Neural cell (in vitro differentiated cells): ENCODE data around the gene EPHB4. TPM values are rescaled to one million over a fixed set of nuclear protein-coding genes. Genes with fewer than 3 reads are reported as not detected.

Experiments used
- H2AFZ ChIP-seq: fragments of 200-600, 300-800 bp; sonication (generic), shearing (Covaris generic); 2 replicates; pipeline ENCODE4 v1.6.0; 2014; ENCODE audit warnings: low read depth, mild to moderate bottlenecking, antibody characterized with exemption, low read length, moderate library complexity
- H3F3A ChIP-seq: fragments of 200-600 bp; shearing (Covaris generic); 2 replicates; pipeline ENCODE4 v1.6.1; 2016; ENCODE audit warnings: mild to moderate bottlenecking, moderate library complexity, mixed read lengths, antibody characterized with exemption, low read length; ENCODE audit not compliant: insufficient read depth, poor library complexity, severe bottlenecking
- H3K27ac ChIP-seq: fragments of 200-600, 300-800 bp; sonication (generic), shearing (Covaris generic); 2 replicates; pipeline ENCODE4 v1.5.1; 2014; ENCODE audit warnings: mild to moderate bottlenecking, low read length, moderate library complexity
- H3K27me3 ChIP-seq: fragments of 300-800, 200-600 bp; sonication (generic), shearing (Covaris generic); 2 replicates; pipeline ENCODE4 v1.6.0; 2014; ENCODE audit warnings: mild to moderate bottlenecking, low read depth, low read length, moderate library complexity; ENCODE audit not compliant: insufficient read depth
- H3K36me3 ChIP-seq: fragments of 300-800, 200-600 bp; sonication (generic), shearing (Covaris generic); 2 replicates; pipeline ENCODE4 v1.5.1; 2014; ENCODE audit warnings: mild to moderate bottlenecking, antibody characterized with exemption, low read length, moderate library complexity; ENCODE audit not compliant: insufficient read depth
- H3K4me2 ChIP-seq: fragments of 300-800, 200-600 bp; sonication (generic), shearing (Covaris generic); 2 replicates; pipeline ENCODE4 v1.6.0; 2014; ENCODE audit warnings: mild to moderate bottlenecking, low read length
- H3K4me3 ChIP-seq: fragments of 300-800, 200-600 bp; sonication (generic), shearing (Covaris generic); 2 replicates; pipeline ENCODE4 v1.5.1; 2014; ENCODE audit warnings: mild to moderate bottlenecking, low read length, moderate library complexity
- H3K79me2 ChIP-seq: fragments of 200-600 bp; shearing (Covaris generic); replicated peaks from 2 replicates; pipeline ENCODE4 v1.6.0; 2014; ENCODE audit warnings: mild to moderate bottlenecking, low read length, moderate library complexity; ENCODE audit not compliant: insufficient read depth
- H3K9ac ChIP-seq: fragments of 300-800, 200-600 bp; sonication (generic), shearing (Covaris generic); 2 replicates; pipeline ENCODE4 v1.6.1; 2016; ENCODE audit warnings: mild to moderate bottlenecking, low read length, mixed read lengths
- H3K9me2 ChIP-seq: fragments of 200-600 bp; shearing (Covaris generic); 2 replicates; pipeline ENCODE4 v1.6.1; 2016; ENCODE audit warnings: mild to moderate bottlenecking, low read length, mixed read lengths; ENCODE audit not compliant: insufficient read depth
- H3K9me3 ChIP-seq: fragments of 200-600, 300-800 bp; sonication (generic), shearing (Covaris generic); 2 replicates; pipeline ENCODE4 v1.6.1; 2016; ENCODE audit warnings: mild to moderate bottlenecking, mixed run types, low read length, moderate library complexity, mixed read lengths
- H4K20me1 ChIP-seq: fragments of 200-600 bp; shearing (Covaris generic); 2 replicates; pipeline ENCODE4 v1.6.1; 2016; ENCODE audit warnings: mild to moderate bottlenecking, mixed run types; ENCODE audit not compliant: insufficient read depth
- EP300 ChIP-seq: fragments of 450-650 bp; conservative IDR thresholded peaks from 2 replicates; pipeline ENCODE4 v1.6.1; 2014; ENCODE audit warnings: antibody characterized with exemption, mild to moderate bottlenecking, moderate library complexity; ENCODE audit not compliant: poor library complexity, severe bottlenecking
- EZH2 ChIP-seq: fragments of 200-600, 300-800 bp; shearing (Covaris generic), sonication (generic); IDR thresholded peaks from 2 replicates; pipeline ENCODE4 v1.6.1; 2014; ENCODE audit warnings: antibody characterized with exemption, low read length, borderline replicate concordance, mild to moderate bottlenecking; ENCODE audit not compliant: insufficient read depth, poor library complexity, severe bottlenecking
- MXI1 ChIP-seq: fragments of 450-650 bp; conservative IDR thresholded peaks from 2 replicates; pipeline ENCODE4 v1.6.1; 2014; ENCODE audit warnings: antibody characterized with exemption, mild to moderate bottlenecking; ENCODE audit not compliant: poor library complexity, severe bottlenecking
- POLR2AphosphoS5 ChIP-seq: IDR thresholded peaks from 2 replicates; pipeline ENCODE4 v1.6.1; 2012
- RAD21 ChIP-seq: fragments of 450-650 bp; conservative IDR thresholded peaks from 2 replicates; pipeline ENCODE4 v1.6.1; 2014; ENCODE audit warnings: antibody characterized with exemption, mild to moderate bottlenecking, moderate library complexity
- SMC3 ChIP-seq: fragments of 450-650 bp; conservative IDR thresholded peaks from 2 replicates; pipeline ENCODE4 v1.6.1; 2014; ENCODE audit warnings: antibody characterized with exemption, mild to moderate bottlenecking, moderate library complexity; ENCODE audit not compliant: poor library complexity
- TAF1 ChIP-seq: IDR thresholded peaks from 2 replicates; pipeline ENCODE4 v1.6.1; 2012; ENCODE audit warnings: low read depth
- polyA plus RNA-seq: library from polyadenylated mRNA; depleted of rRNA; stranded (reverse); fragments of >200 nt; gene quantifications from 2 replicates; pipeline ENCODE4 v1.2.3, GENCODE V29; 2014
- TF ChIP-seq, protein P1 (sequence below): IDR thresholded peaks from 2 replicates; pipeline ENCODE4 v1.6.1; 2012; ENCODE audit warnings: borderline replicate concordance
- TF ChIP-seq, protein P2 (sequence below): fragments of 450-650 bp; IDR thresholded peaks from 2 replicates; pipeline ENCODE4 v1.5.1; 2014; ENCODE audit warnings: antibody characterized with exemption, mild to moderate bottlenecking, moderate library complexity; ENCODE audit not compliant: poor library complexity, severe bottlenecking

EPHB4 gene
- polyA plus RNA-seq, 1 donor from 2014 or later = 0.92 TPM

DNA sequence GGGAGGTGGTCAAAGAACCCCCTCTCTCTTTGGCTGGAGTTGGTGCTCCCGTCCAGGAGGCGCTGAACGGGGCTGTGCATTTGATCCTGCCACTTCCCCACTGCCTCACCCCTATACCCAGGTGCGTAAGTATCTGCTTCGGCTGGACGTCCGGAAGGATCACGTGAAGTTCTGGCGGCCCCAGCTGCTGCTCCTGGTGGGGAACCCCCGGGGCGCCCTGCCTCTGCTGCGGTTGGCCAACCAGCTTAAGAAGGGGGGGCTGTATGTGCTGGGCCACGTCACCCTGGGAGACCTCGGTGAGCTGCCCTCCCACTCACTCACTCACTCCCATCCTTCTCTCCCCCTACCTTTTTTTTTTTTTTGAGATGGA lies 34.3 kb upstream of the EPHB4 start (continued):
- no peak for TF ChIP-seq MXI1

DNA sequence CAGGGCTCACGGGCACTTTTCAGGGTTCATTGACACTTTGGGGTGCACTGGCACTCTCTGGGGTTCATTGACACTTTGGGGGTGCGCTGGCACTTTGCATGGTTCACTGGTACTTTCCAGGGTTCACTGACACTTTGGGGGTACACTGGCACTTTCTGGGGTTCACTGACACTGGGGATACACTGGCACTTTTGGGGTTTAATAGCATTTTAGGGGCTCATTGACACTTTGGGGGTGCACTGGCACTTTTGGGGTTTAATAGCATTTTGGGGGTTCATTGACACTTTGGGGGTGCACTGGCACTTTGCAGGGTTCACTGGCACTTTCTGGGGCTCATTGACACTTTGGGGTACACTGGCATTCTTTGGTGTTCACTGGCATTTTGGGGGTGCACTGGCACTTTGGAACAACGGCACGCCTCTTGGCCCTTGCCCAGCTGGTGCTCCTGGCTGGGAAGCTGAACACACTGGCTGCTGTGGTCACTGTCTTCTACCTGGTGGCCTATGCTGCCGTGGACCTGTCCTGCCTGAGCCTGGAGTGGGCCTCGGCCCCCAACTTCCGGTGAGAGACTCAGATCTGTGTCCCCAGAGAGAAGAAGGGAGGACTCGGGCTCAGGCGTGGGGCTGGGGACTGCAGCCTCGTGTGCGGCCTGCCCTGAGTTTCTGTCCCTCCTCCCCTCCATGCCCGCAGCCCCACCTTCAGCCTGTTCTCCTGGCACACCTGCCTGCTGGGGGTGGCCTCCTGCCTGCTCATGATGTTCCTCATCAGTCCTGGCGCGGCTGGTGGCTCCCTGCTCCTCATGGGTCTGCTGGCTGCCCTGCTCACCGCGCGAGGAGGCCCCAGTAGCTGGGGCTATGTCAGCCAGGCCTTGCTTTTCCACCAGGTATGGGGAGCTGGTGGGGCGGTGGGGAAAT lies 33.6 kb upstream of the EPHB4 start:
- H3K79me2 ChIP-seq = no peaks in the 10 kb centered on the region
- no peak overlapping the region for H3K9ac ChIP-seq
- H3F3A ChIP-seq = no peaks in the 10 kb centered on the region
- no peaks in the 10 kb centered on the region for H3K27me3 ChIP-seq
- no peak for TF ChIP-seq EP300
- TF ChIP-seq, protein P1, sequence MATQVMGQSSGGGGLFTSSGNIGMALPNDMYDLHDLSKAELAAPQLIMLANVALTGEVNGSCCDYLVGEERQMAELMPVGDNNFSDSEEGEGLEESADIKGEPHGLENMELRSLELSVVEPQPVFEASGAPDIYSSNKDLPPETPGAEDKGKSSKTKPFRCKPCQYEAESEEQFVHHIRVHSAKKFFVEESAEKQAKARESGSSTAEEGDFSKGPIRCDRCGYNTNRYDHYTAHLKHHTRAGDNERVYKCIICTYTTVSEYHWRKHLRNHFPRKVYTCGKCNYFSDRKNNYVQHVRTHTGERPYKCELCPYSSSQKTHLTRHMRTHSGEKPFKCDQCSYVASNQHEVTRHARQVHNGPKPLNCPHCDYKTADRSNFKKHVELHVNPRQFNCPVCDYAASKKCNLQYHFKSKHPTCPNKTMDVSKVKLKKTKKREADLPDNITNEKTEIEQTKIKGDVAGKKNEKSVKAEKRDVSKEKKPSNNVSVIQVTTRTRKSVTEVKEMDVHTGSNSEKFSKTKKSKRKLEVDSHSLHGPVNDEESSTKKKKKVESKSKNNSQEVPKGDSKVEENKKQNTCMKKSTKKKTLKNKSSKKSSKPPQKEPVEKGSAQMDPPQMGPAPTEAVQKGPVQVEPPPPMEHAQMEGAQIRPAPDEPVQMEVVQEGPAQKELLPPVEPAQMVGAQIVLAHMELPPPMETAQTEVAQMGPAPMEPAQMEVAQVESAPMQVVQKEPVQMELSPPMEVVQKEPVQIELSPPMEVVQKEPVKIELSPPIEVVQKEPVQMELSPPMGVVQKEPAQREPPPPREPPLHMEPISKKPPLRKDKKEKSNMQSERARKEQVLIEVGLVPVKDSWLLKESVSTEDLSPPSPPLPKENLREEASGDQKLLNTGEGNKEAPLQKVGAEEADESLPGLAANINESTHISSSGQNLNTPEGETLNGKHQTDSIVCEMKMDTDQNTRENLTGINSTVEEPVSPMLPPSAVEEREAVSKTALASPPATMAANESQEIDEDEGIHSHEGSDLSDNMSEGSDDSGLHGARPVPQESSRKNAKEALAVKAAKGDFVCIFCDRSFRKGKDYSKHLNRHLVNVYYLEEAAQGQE = no peak
- TF ChIP-seq, protein P2, sequence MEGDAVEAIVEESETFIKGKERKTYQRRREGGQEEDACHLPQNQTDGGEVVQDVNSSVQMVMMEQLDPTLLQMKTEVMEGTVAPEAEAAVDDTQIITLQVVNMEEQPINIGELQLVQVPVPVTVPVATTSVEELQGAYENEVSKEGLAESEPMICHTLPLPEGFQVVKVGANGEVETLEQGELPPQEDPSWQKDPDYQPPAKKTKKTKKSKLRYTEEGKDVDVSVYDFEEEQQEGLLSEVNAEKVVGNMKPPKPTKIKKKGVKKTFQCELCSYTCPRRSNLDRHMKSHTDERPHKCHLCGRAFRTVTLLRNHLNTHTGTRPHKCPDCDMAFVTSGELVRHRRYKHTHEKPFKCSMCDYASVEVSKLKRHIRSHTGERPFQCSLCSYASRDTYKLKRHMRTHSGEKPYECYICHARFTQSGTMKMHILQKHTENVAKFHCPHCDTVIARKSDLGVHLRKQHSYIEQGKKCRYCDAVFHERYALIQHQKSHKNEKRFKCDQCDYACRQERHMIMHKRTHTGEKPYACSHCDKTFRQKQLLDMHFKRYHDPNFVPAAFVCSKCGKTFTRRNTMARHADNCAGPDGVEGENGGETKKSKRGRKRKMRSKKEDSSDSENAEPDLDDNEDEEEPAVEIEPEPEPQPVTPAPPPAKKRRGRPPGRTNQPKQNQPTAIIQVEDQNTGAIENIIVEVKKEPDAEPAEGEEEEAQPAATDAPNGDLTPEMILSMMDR = no peak
- no peak for TF ChIP-seq EZH2
- no peak for TF ChIP-seq SMC3
- TF ChIP-seq MXI1 = no peak
- no peak for TF ChIP-seq RAD21
- no peak for TF ChIP-seq POLR2AphosphoS5
- no peak for TF ChIP-seq TAF1
- H3K4me3 ChIP-seq = no peak overlapping the region
- no peaks in the 10 kb centered on the region for H3K9me2 ChIP-seq
- H3K9me3 ChIP-seq = no peaks in the 10 kb centered on the region
- no peaks in the 10 kb centered on the region for H3K36me3 ChIP-seq
- no peak overlapping the region for H2AFZ ChIP-seq
- H3K4me2 ChIP-seq = no peak overlapping the region
- no peaks in the 10 kb centered on the region for H4K20me1 ChIP-seq
- H3K27ac ChIP-seq = no peak overlapping the region

DNA sequence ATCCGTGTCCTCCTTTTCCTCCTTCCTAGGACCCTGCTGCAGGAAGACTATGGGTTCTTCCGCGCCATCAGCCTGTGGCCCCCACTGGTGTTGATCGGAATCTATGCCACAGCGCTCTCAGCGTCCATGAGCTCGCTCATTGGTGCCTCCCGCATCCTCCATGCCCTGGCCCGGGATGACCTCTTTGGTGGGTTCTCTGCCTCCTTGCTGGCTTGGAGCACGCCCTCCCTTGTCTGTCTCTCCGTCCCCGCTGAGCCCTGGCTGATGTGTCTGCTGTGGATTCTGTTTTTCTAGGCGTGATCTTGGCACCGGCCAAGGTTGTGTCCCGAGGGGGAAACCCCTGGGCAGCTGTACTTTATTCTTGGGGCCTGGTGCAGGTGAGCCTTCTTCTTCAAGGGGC lies 32.5 kb upstream of the EPHB4 start:
- TF ChIP-seq POLR2AphosphoS5 (no peak), MXI1 (no peak), EP300 (no peak), EZH2 (no peak)
- TF ChIP-seq, protein P2 = no peak
- no peak overlapping the region for H3K4me3 ChIP-seq
- no peak overlapping the region for H3K4me2 ChIP-seq
- H4K20me1 ChIP-seq = no peaks in the 10 kb centered on the region
- no peaks in the 10 kb centered on the region for H3K79me2 ChIP-seq
- no peak overlapping the region for H2AFZ ChIP-seq
- no peaks in the 10 kb centered on the region for H3K9me2 ChIP-seq
- no peaks in the 10 kb centered on the region for H3K36me3 ChIP-seq
- H3F3A ChIP-seq = no peaks in the 10 kb centered on the region
- H3K27ac ChIP-seq = no peak overlapping the region
- no peak overlapping the region for H3K9ac ChIP-seq
- no peaks in the 10 kb centered on the region for H3K9me3 ChIP-seq
- H3K27me3 ChIP-seq = no peaks in the 10 kb centered on the region
